Embryonic facial prominence (tissue), 1 donor: Measurements from ENCODE around the gene ABCA2.
"Not testable (repeated sequence)": the region's sequence is repeated elsewhere in the genome, so short reads cannot be mapped to it uniquely, and the experiment has no call there.

Source experiments
- DNase-seq: peaks from one replicate; pipeline ENCODE4 v3.0.0-alpha.2; 2016; ENCODE audit errors: extremely low spot score

ABCA2 gene

GRCh38 chr9:137014776-137015539 lies 13.1 kb downstream of the ABCA2 start:
- no peak for DNase-seq

- no peak for DNase-seq
These were observed 13.9 kb downstream of the ABCA2 start for GRCh38 chr9:137014166-137014565.

GRCh38 chr9:137013571-137013940 lies 14.5 kb downstream of the ABCA2 start:
- no peak for DNase-seq

GRCh38 chr9:137012694-137013570 lies 15.1 kb downstream of the ABCA2 start:
- DNase-seq, result no peak

GRCh38 chr9:137011907-137012675 lies 15.9 kb downstream of the ABCA2 start:
- no peak for DNase-seq

- no peak for DNase-seq
These were observed 16.9 kb downstream of the ABCA2 start for GRCh38 chr9:137011156-137011555.

- DNase-seq, result no peak
These were observed 17.9 kb downstream of the ABCA2 start for GRCh38 chr9:137009938-137010732.

- DNase-seq, result no peak
These were observed 18.8 kb downstream of the ABCA2 start for GRCh38 chr9:137009217-137009616.

GRCh38 chr9:137008312-137008711 lies 19.7 kb downstream of the ABCA2 start:
- DNase-seq, result no peak

GRCh38 chr9:137007816-137008270 lies 20.2 kb downstream of the ABCA2 start:
- no peak for DNase-seq

GRCh38 chr9:137007108-137007815 lies 20.8 kb downstream of the ABCA2 start:
- DNase-seq, result no peak

- DNase-seq, result no peak
These were observed 21.7 kb downstream of the ABCA2 start for GRCh38 chr9:137006116-137007003.

GRCh38 chr9:137004285-137004684 lies 23.8 kb downstream of the ABCA2 start:
- not testable (repeated sequence) for DNase-seq

GRCh38 chr9:137002646-137003041 lies 25.4 kb downstream of the ABCA2 start:
- DNase-seq, result no peak

- no peak for DNase-seq
These were observed 26.0 kb downstream of the ABCA2 start for GRCh38 chr9:137001857-137002645.

- DNase-seq, result no peak
These were observed 27.7 kb downstream of the ABCA2 start for GRCh38 chr9:137000177-137000930.

- DNase-seq, result no peak
These were observed 30.2 kb downstream of the ABCA2 start for GRCh38 chr9:136997830-136998234.

GRCh38 chr9:136997371-136997770 lies 30.7 kb downstream of the ABCA2 start:
- no peak for DNase-seq
